ENCODE measurements around the gene TSPAN12.

TSPAN12 gene

DNA sequence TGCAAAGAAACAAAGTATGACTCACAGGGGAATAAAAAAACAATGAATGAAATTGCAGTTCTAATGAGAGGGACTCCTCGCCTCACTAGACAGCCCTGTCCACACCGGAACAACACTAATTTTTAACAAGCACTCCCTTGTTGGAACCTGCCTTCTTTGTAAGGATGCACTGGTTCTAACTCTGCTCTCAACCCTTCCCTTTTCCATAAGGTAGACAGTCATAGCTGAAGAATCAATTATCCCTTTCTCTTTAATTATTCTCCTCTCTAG is 65.1 kb downstream of the TSPAN12 start:
- no peaks in the 10 kb centered on the region for H3K27me3 ChIP-seq (ENCODE audit: insufficient read depth, low read length, poor library complexity, severe bottlenecking)

DNA sequence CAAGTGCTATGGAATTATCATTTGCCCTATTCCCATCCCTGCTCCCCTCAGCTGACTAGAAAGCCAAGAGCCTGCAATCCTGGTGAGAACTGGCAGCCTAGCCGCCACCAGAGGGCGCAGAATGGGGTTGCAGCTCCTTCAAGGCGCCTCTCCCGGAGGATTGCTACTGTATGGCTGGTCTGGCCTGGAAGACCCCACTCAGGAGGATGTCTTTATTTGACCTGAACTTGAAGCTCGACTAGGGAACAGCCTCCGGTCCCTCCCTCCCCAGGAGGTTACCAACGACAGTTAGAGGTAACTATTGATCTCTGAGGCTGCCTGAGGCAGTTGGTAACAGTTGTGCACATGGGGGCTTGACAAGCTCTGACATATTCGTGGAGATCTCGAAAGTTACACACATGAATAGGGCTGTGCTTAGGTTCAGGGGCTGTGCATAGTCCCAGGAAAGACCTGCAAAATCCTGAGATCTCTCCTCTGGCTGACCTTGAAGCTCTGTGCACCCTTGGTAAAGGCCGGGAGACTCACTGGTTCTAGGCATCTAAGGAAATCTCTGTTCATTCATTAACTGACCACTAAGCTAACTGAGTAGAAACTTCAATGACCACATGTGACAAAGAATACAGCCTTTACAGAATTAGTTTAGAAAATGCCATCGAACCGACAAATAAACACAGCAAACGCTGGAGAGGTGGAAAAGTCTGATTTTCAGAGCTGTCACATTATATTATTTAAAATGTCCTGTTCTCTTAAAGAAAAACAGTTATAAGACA is 65.7 kb downstream of the TSPAN12 start:
- no peaks in the 10 kb centered on the region for H3F3A ChIP-seq (ENCODE audit: low read depth)
- H3K9me3 ChIP-seq (ENCODE audit: insufficient read depth, low read depth, low read length), result no peaks in the 10 kb centered on the region
- H3K4me1 ChIP-seq (ENCODE audit: insufficient read depth, low read length, poor library complexity, severe bottlenecking), result no peaks in the 10 kb centered on the region
- H3K9me2 ChIP-seq (replicated peaks; ENCODE audit: low read depth, low read length), result no peaks in the 10 kb centered on the region
- no peak overlapping the region for H3K4me2 ChIP-seq (ENCODE audit: low read depth, low read length, poor library complexity, severe bottlenecking)
- TF ChIP-seq, protein P1, sequence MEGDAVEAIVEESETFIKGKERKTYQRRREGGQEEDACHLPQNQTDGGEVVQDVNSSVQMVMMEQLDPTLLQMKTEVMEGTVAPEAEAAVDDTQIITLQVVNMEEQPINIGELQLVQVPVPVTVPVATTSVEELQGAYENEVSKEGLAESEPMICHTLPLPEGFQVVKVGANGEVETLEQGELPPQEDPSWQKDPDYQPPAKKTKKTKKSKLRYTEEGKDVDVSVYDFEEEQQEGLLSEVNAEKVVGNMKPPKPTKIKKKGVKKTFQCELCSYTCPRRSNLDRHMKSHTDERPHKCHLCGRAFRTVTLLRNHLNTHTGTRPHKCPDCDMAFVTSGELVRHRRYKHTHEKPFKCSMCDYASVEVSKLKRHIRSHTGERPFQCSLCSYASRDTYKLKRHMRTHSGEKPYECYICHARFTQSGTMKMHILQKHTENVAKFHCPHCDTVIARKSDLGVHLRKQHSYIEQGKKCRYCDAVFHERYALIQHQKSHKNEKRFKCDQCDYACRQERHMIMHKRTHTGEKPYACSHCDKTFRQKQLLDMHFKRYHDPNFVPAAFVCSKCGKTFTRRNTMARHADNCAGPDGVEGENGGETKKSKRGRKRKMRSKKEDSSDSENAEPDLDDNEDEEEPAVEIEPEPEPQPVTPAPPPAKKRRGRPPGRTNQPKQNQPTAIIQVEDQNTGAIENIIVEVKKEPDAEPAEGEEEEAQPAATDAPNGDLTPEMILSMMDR (conservative IDR thresholded peaks at IDR 0.05; ENCODE audit: low read length), result peak; percentile 95
- TF ChIP-seq EZH2phosphoT487 (IDR thresholded peaks at IDR 0.05; ENCODE audit: borderline replicate concordance), result no peak
- H2AFZ ChIP-seq (ENCODE audit: low read length), result peak overlapping the region; percentile 9; the same call in 1 of the 2 replicates
- H3K79me2 ChIP-seq (ENCODE audit: insufficient read depth, low read length), result no peaks in the 10 kb centered on the region
- H3K9ac ChIP-seq (ENCODE audit: low read depth, low read length, poor library complexity, severe bottlenecking), result no peak overlapping the region
- no peaks in the 10 kb centered on the region for H3K36me3 ChIP-seq (ENCODE audit: insufficient read depth, low read length)
- no peaks in the 10 kb centered on the region for H4K20me1 ChIP-seq (ENCODE audit: insufficient read depth, low read length, poor library complexity, severe bottlenecking)
- no peaks in the 10 kb centered on the region for H3K27me3 ChIP-seq (ENCODE audit: insufficient read depth, low read length, poor library complexity, severe bottlenecking)
- H3K4me3 ChIP-seq (ENCODE audit: low read length, poor library complexity, severe bottlenecking), result no peak overlapping the region

More for the DNA sequence above, 65.1 kb downstream of the TSPAN12 start:
- Histone ChIP-seq H3K36me3 (ENCODE audit: insufficient read depth, low read length) (no peaks in the 10 kb centered on the region), H3F3A (ENCODE audit: low read depth) (no peaks in the 10 kb centered on the region), H2AFZ (ENCODE audit: low read length) (no peak overlapping the region), H3K9me3 (ENCODE audit: insufficient read depth, low read depth, low read length) (no peaks in the 10 kb centered on the region), H4K20me1 (ENCODE audit: insufficient read depth, low read length, poor library complexity, severe bottlenecking) (no peaks in the 10 kb centered on the region), H3K4me1 (ENCODE audit: insufficient read depth, low read length, poor library complexity, severe bottlenecking) (no peaks in the 10 kb centered on the region), H3K4me2 (ENCODE audit: low read depth, low read length, poor library complexity, severe bottlenecking) (no peak overlapping the region), H3K79me2 (ENCODE audit: insufficient read depth, low read length) (no peaks in the 10 kb centered on the region), H3K4me3 (ENCODE audit: low read length, poor library complexity, severe bottlenecking) (no peak overlapping the region), H3K9me2 (replicated peaks; ENCODE audit: low read depth, low read length) (no peaks in the 10 kb centered on the region), H3K9ac (ENCODE audit: low read depth, low read length, poor library complexity, severe bottlenecking) (no peak overlapping the region)
- TF ChIP-seq EZH2phosphoT487 (IDR thresholded peaks at IDR 0.05; ENCODE audit: borderline replicate concordance), result no peak
- TF ChIP-seq, protein P1 (conservative IDR thresholded peaks at IDR 0.05; ENCODE audit: low read length), result no peak

DNA sequence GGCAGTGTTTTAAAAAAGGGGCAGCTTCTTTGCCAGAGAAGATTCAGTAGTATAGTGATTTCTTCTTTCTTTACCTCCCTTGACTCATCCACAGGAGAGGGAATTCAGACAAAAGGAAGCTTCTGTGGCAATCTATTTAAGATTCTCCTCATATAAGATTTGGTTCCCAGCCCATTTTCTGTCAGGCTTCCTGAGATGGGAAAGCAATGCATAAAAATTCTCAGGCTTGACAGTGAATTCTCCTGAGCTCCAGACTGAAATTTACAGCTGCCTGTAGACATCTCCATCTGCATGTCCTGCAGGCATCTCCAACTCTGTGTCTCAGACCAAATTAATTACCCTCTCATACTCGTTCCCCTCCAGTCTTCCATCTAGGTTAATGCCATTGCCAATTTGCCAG is 72.8 kb downstream of the TSPAN12 start:
- Histone ChIP-seq H3K9me3 (ENCODE audit: insufficient read depth, low read depth, low read length) (no peaks in the 10 kb centered on the region), H3K4me2 (ENCODE audit: low read depth, low read length, poor library complexity, severe bottlenecking) (no peak overlapping the region), H2AFZ (ENCODE audit: low read length) (no peak overlapping the region), H3K4me3 (ENCODE audit: low read length, poor library complexity, severe bottlenecking) (no peak overlapping the region), H3K9ac (ENCODE audit: low read depth, low read length, poor library complexity, severe bottlenecking) (no peak overlapping the region), H3F3A (ENCODE audit: low read depth) (no peaks in the 10 kb centered on the region), H3K79me2 (ENCODE audit: insufficient read depth, low read length) (no peaks in the 10 kb centered on the region), H3K9me2 (replicated peaks; ENCODE audit: low read depth, low read length) (no peaks in the 10 kb centered on the region), H3K27me3 (ENCODE audit: insufficient read depth, low read length, poor library complexity, severe bottlenecking) (no peaks in the 10 kb centered on the region), H3K36me3 (ENCODE audit: insufficient read depth, low read length) (no peaks in the 10 kb centered on the region), H3K4me1 (ENCODE audit: insufficient read depth, low read length, poor library complexity, severe bottlenecking) (no peaks in the 10 kb centered on the region), H4K20me1 (ENCODE audit: insufficient read depth, low read length, poor library complexity, severe bottlenecking) (no peaks in the 10 kb centered on the region)
- TF ChIP-seq, protein P1 (conservative IDR thresholded peaks at IDR 0.05; ENCODE audit: low read length), result no peak
- TF ChIP-seq EZH2phosphoT487 (IDR thresholded peaks at IDR 0.05; ENCODE audit: borderline replicate concordance), result no peak

Data from Loucy (cell line).